ENCODE data around the gene ZNF343.

Gene ZNF343

GRCh38 chr20:2469991-2470422, 38.7 kb downstream of the ZNF343 start:
- H2AFZ ChIP-seq (ENCODE audit: low read length, unreplicated experiment): no peak overlapping the region

GRCh38 chr20:2468581-2469407, 39.9 kb downstream of the ZNF343 start:
- Histone ChIP-seq H3K4me3 (ENCODE audit: low read depth, low read length) (peak overlapping the region; percentile 97), H2AFZ (ENCODE audit: low read length, unreplicated experiment) (no peak overlapping the region), H3K36me3 (ENCODE audit: insufficient read depth, low read length) (peaks cover 45% of the 10 kb centered on the region), H3K27ac (ENCODE audit: low read depth, low read length) (no peak overlapping the region), H3K79me2 (ENCODE audit: control insufficient read depth, insufficient read depth, low read length, unreplicated experiment) (peaks cover 61% of the 10 kb centered on the region), H3K4me1 (ENCODE audit: control insufficient read depth, insufficient read depth, low read length, unreplicated experiment) (peaks cover 24% of the 10 kb centered on the region), H3K27me3 (ENCODE audit: insufficient read depth, low read length) (no peaks in the 10 kb centered on the region)

More at GRCh38 chr20:2469991-2470422, 38.7 kb downstream of the ZNF343 start:
- peaks cover 53% of the 10 kb centered on the region for H3K79me2 ChIP-seq (ENCODE audit: control insufficient read depth, insufficient read depth, low read length, unreplicated experiment)
- peak overlapping the region; percentile 93 for H3K27ac ChIP-seq (ENCODE audit: low read depth, low read length)
- no peaks in the 10 kb centered on the region for H3K27me3 ChIP-seq (ENCODE audit: insufficient read depth, low read length)
- H3K4me1 ChIP-seq (ENCODE audit: control insufficient read depth, insufficient read depth, low read length, unreplicated experiment): peaks cover 29% of the 10 kb centered on the region
- peaks cover 34% of the 10 kb centered on the region for H3K36me3 ChIP-seq (ENCODE audit: insufficient read depth, low read length)
- H3K4me3 ChIP-seq (ENCODE audit: low read depth, low read length): peak overlapping the region; percentile 97

GRCh38 chr20:2467412-2467811, 41.3 kb downstream of the ZNF343 start:
- H3K79me2 ChIP-seq (ENCODE audit: control insufficient read depth, insufficient read depth, low read length, unreplicated experiment): peaks cover 61% of the 10 kb centered on the region
- no peak overlapping the region for H3K27ac ChIP-seq (ENCODE audit: low read depth, low read length)
- peak overlapping the region; percentile 97 for H3K4me3 ChIP-seq (ENCODE audit: low read depth, low read length)
- H2AFZ ChIP-seq (ENCODE audit: low read length, unreplicated experiment): no peak overlapping the region
- no peaks in the 10 kb centered on the region for H3K27me3 ChIP-seq (ENCODE audit: insufficient read depth, low read length)
- peaks cover 58% of the 10 kb centered on the region for H3K36me3 ChIP-seq (ENCODE audit: insufficient read depth, low read length)
- peaks cover 21% of the 10 kb centered on the region for H3K4me1 ChIP-seq (ENCODE audit: control insufficient read depth, insufficient read depth, low read length, unreplicated experiment)

GRCh38 chr20:2465100-2465499, 43.6 kb downstream of the ZNF343 start:
- H3K36me3 ChIP-seq (ENCODE audit: insufficient read depth, low read length): peaks cover 80% of the 10 kb centered on the region

GRCh38 chr20:2463616-2464365, 44.9 kb downstream of the ZNF343 start:
- no peak overlapping the region for H3K27ac ChIP-seq (ENCODE audit: low read depth, low read length)
- no peak overlapping the region for H2AFZ ChIP-seq (ENCODE audit: low read length, unreplicated experiment)
- peaks cover 43% of the 10 kb centered on the region for H3K79me2 ChIP-seq (ENCODE audit: control insufficient read depth, insufficient read depth, low read length, unreplicated experiment)
- H3K4me3 ChIP-seq (ENCODE audit: low read depth, low read length): no peak overlapping the region
- H3K27me3 ChIP-seq (ENCODE audit: insufficient read depth, low read length): no peaks in the 10 kb centered on the region
- peaks cover 14% of the 10 kb centered on the region for H3K4me1 ChIP-seq (ENCODE audit: control insufficient read depth, insufficient read depth, low read length, unreplicated experiment)
- peaks cover 84% of the 10 kb centered on the region for H3K36me3 ChIP-seq (ENCODE audit: insufficient read depth, low read length)

More at GRCh38 chr20:2465100-2465499, 43.6 kb downstream of the ZNF343 start:
- no peak overlapping the region for H2AFZ ChIP-seq (ENCODE audit: low read length, unreplicated experiment)
- H3K4me1 ChIP-seq (ENCODE audit: control insufficient read depth, insufficient read depth, low read length, unreplicated experiment): peaks cover 17% of the 10 kb centered on the region
- peaks cover 56% of the 10 kb centered on the region for H3K79me2 ChIP-seq (ENCODE audit: control insufficient read depth, insufficient read depth, low read length, unreplicated experiment)
- H3K27me3 ChIP-seq (ENCODE audit: insufficient read depth, low read length): no peaks in the 10 kb centered on the region
- H3K4me3 ChIP-seq (ENCODE audit: low read depth, low read length): no peak overlapping the region
- H3K27ac ChIP-seq (ENCODE audit: low read depth, low read length): no peak overlapping the region

- Histone ChIP-seq H3K27ac (ENCODE audit: low read depth, low read length) (no peak overlapping the region), H2AFZ (ENCODE audit: low read length, unreplicated experiment) (no peak overlapping the region), H3K36me3 (ENCODE audit: insufficient read depth, low read length) (peaks cover 73% of the 10 kb centered on the region), H3K4me1 (ENCODE audit: control insufficient read depth, insufficient read depth, low read length, unreplicated experiment) (peaks cover 1% of the 10 kb centered on the region), H3K27me3 (ENCODE audit: insufficient read depth, low read length) (no peaks in the 10 kb centered on the region), H3K4me3 (ENCODE audit: low read depth, low read length) (no peak overlapping the region), H3K79me2 (ENCODE audit: control insufficient read depth, insufficient read depth, low read length, unreplicated experiment) (peaks cover 30% of the 10 kb centered on the region)
These were observed 46.2 kb downstream of the ZNF343 start for GRCh38 chr20:2462484-2462883.

- no peaks in the 10 kb centered on the region for H3K27me3 ChIP-seq (ENCODE audit: insufficient read depth, low read length)
- no peaks in the 10 kb centered on the region for H3K4me1 ChIP-seq (ENCODE audit: control insufficient read depth, insufficient read depth, low read length, unreplicated experiment)
- H3K79me2 ChIP-seq (ENCODE audit: control insufficient read depth, insufficient read depth, low read length, unreplicated experiment): peaks cover 15% of the 10 kb centered on the region
- H3K4me3 ChIP-seq (ENCODE audit: low read depth, low read length): no peak overlapping the region
- H3K36me3 ChIP-seq (ENCODE audit: insufficient read depth, low read length): peaks cover 57% of the 10 kb centered on the region
- H3K27ac ChIP-seq (ENCODE audit: low read depth, low read length): no peak overlapping the region
- H2AFZ ChIP-seq (ENCODE audit: low read length, unreplicated experiment): no peak overlapping the region
These were observed 47.8 kb downstream of the ZNF343 start for GRCh38 chr20:2460752-2461424.

GRCh38 chr20:2459981-2460751, 48.5 kb downstream of the ZNF343 start:
- H3K4me1 ChIP-seq (ENCODE audit: control insufficient read depth, insufficient read depth, low read length, unreplicated experiment): no peaks in the 10 kb centered on the region
- no peak overlapping the region for H3K27ac ChIP-seq (ENCODE audit: low read depth, low read length)
- no peak overlapping the region for H3K4me3 ChIP-seq (ENCODE audit: low read depth, low read length)
- H3K27me3 ChIP-seq (ENCODE audit: insufficient read depth, low read length): no peaks in the 10 kb centered on the region
- peaks cover 53% of the 10 kb centered on the region for H3K36me3 ChIP-seq (ENCODE audit: insufficient read depth, low read length)
- peaks cover 10% of the 10 kb centered on the region for H3K79me2 ChIP-seq (ENCODE audit: control insufficient read depth, insufficient read depth, low read length, unreplicated experiment)
- no peak overlapping the region for H2AFZ ChIP-seq (ENCODE audit: low read length, unreplicated experiment)

GRCh38 chr20:2458919-2459499, 49.7 kb downstream of the ZNF343 start:
- Histone ChIP-seq H3K79me2 (ENCODE audit: control insufficient read depth, insufficient read depth, low read length, unreplicated experiment) (peaks cover under 1% of the 10 kb centered on the region), H3K27ac (ENCODE audit: low read depth, low read length) (no peak overlapping the region), H3K4me3 (ENCODE audit: low read depth, low read length) (no peak overlapping the region), H3K36me3 (ENCODE audit: insufficient read depth, low read length) (peaks cover 43% of the 10 kb centered on the region), H2AFZ (ENCODE audit: low read length, unreplicated experiment) (no peak overlapping the region), H3K4me1 (ENCODE audit: control insufficient read depth, insufficient read depth, low read length, unreplicated experiment) (no peaks in the 10 kb centered on the region), H3K27me3 (ENCODE audit: insufficient read depth, low read length) (no peaks in the 10 kb centered on the region)
